ENCODE measurements around the gene IGSF3. TPM values are rescaled to one million over a fixed set of nuclear protein-coding genes. Genes with fewer than 3 reads are reported as not detected.
"Not testable (repeated sequence)": the region's sequence is repeated elsewhere in the genome, so short reads cannot be mapped to it uniquely, and the experiment has no call there.

IGSF3 gene
- polyA plus RNA-seq, 1 donor (not counting 4 experiments of a cell fraction or from before 2014, with no cell fraction given) = 47.4 TPM

- Histone ChIP-seq H2AFZ (ENCODE audit: control insufficient read depth, low read length) (no peak overlapping the region), H3K4me3 (ENCODE audit: control insufficient read depth in 2 of 3, extremely low read depth in 1 of 3, insufficient read depth in 2 of 3, low read depth in 1 of 3, low read length in 3 of 3) (no peak overlapping the region), H3K79me2 (ENCODE audit: control insufficient read depth, insufficient read depth, low read length) (no peaks in the 10 kb centered on the region), H4K20me1 (ENCODE audit: control insufficient read depth, extremely low read depth, insufficient read depth, low read length) (no peaks in the 10 kb centered on the region), H3K9me3 (ENCODE audit: control insufficient read depth, low read depth, low read length) (no peaks in the 10 kb centered on the region), H3K4me1 (ENCODE audit: control insufficient read depth, extremely low read depth, insufficient read depth, low read length) (no peaks in the 10 kb centered on the region), H3K9me1 (ENCODE audit: control insufficient read depth, extremely low read depth, insufficient read depth, low read length) (no peaks in the 10 kb centered on the region), H3K9ac (ENCODE audit: control insufficient read depth, extremely low read depth, insufficient read depth, low read length) (no peak overlapping the region), H3K4me2 (ENCODE audit: control insufficient read depth, extremely low read depth, insufficient read depth, low read depth, low read length) (no peak overlapping the region), H3K27ac (ENCODE audit: control insufficient read depth, insufficient read depth, low read length) (no peak overlapping the region), H3K36me3 (ENCODE audit: control insufficient read depth in 2 of 2, extremely low read depth in 1 of 2, insufficient read depth in 2 of 2, low read length in 2 of 2) (peaks cover 0 to 3% of the 10 kb centered on the region in 2 experiments), H3K27me3 (ENCODE audit: control insufficient read depth, extremely low read depth, insufficient read depth, low read length) (no peaks in the 10 kb centered on the region)
- TF ChIP-seq CTCF (optimal IDR thresholded peaks at IDR 0.05 in 1 of 3, IDR thresholded peaks at IDR 0.05 in 1 of 3, conservative IDR thresholded peaks at IDR 0.05 in 1 of 3; ENCODE audit: extremely low read depth in 1 of 3, insufficient read depth in 2 of 3, low read length in 3 of 3) (no peak), EZH2 (IDR thresholded peaks at IDR 0.05; ENCODE audit: low read length) (no peak)
- dilution Hi-C loops (cut with MboI; ENCODE audit: extremely low pct_ligation_motif_present, low sequenced_read_pairs) = no loop called here
- FAIRE-seq (no peak), DNase-seq (ENCODE audit: low read depth, low spot score) (no peak)
These were observed 62.2 kb downstream of the IGSF3 start for GRCh38 chr1:116605315-116605714.

DNA sequence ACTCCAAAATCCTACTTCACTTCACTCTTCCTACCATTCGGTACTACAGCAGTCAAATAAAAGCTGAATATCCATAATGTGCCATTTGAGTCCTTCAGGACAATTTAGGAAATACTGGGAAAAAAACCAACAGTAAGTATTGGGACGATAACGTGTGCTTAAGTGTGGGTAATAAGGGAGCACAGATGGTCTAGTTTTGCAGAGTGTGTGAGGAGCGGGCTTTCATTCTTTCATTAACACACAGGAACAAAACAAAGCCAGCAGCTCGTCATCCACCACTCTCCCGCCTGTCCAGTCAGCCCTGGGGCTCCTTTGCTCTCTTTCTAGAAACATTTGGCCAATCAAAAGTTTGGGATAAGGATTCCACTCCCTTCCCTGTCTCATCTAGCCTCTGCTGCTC lies 63.1 kb downstream of the IGSF3 start:
- H3K4me2 ChIP-seq (ENCODE audit: control insufficient read depth, extremely low read depth, insufficient read depth, low read depth, low read length); DNase-seq (ENCODE audit: low read depth, low spot score); H3K79me2 ChIP-seq (ENCODE audit: control insufficient read depth, insufficient read depth, low read length); H3K9ac ChIP-seq (ENCODE audit: control insufficient read depth, extremely low read depth, insufficient read depth, low read length); H3K4me3 ChIP-seq (ENCODE audit: control insufficient read depth in 2 of 3, extremely low read depth in 1 of 3, insufficient read depth in 2 of 3, low read depth in 1 of 3, low read length in 3 of 3); H2AFZ ChIP-seq (ENCODE audit: control insufficient read depth, low read length); H3K9me1 ChIP-seq (ENCODE audit: control insufficient read depth, extremely low read depth, insufficient read depth, low read length); dilution Hi-C loops (cut with MboI; ENCODE audit: extremely low pct_ligation_motif_present, low sequenced_read_pairs); H3K36me3 ChIP-seq (ENCODE audit: control insufficient read depth in 2 of 2, extremely low read depth in 1 of 2, insufficient read depth in 2 of 2, low read length in 2 of 2); H3K27ac ChIP-seq (ENCODE audit: control insufficient read depth, insufficient read depth, low read length); H4K20me1 ChIP-seq (ENCODE audit: control insufficient read depth, extremely low read depth, insufficient read depth, low read length); FAIRE-seq; H3K4me1 ChIP-seq (ENCODE audit: control insufficient read depth, extremely low read depth, insufficient read depth, low read length); H3K9me3 ChIP-seq (ENCODE audit: control insufficient read depth, low read depth, low read length); H3K27me3 ChIP-seq (ENCODE audit: control insufficient read depth, extremely low read depth, insufficient read depth, low read length): not testable (repeated sequence)

GRCh38 chr1:116603646-116604045 lies 63.9 kb downstream of the IGSF3 start:
- H3K9me3 ChIP-seq (ENCODE audit: control insufficient read depth, low read depth, low read length); H3K4me1 ChIP-seq (ENCODE audit: control insufficient read depth, extremely low read depth, insufficient read depth, low read length); FAIRE-seq; H3K79me2 ChIP-seq (ENCODE audit: control insufficient read depth, insufficient read depth, low read length); H3K9me1 ChIP-seq (ENCODE audit: control insufficient read depth, extremely low read depth, insufficient read depth, low read length); H3K9ac ChIP-seq (ENCODE audit: control insufficient read depth, extremely low read depth, insufficient read depth, low read length); H3K27ac ChIP-seq (ENCODE audit: control insufficient read depth, insufficient read depth, low read length); H3K27me3 ChIP-seq (ENCODE audit: control insufficient read depth, extremely low read depth, insufficient read depth, low read length); H3K4me3 ChIP-seq (ENCODE audit: control insufficient read depth in 2 of 3, extremely low read depth in 1 of 3, insufficient read depth in 2 of 3, low read depth in 1 of 3, low read length in 3 of 3); H4K20me1 ChIP-seq (ENCODE audit: control insufficient read depth, extremely low read depth, insufficient read depth, low read length); DNase-seq (ENCODE audit: low read depth, low spot score); H3K4me2 ChIP-seq (ENCODE audit: control insufficient read depth, extremely low read depth, insufficient read depth, low read depth, low read length); H2AFZ ChIP-seq (ENCODE audit: control insufficient read depth, low read length); H3K36me3 ChIP-seq (ENCODE audit: control insufficient read depth in 2 of 2, extremely low read depth in 1 of 2, insufficient read depth in 2 of 2, low read length in 2 of 2); dilution Hi-C loops (cut with MboI; ENCODE audit: extremely low pct_ligation_motif_present, low sequenced_read_pairs): not testable (repeated sequence)

- not testable (repeated sequence) for H3K36me3 ChIP-seq (ENCODE audit: control insufficient read depth in 2 of 2, extremely low read depth in 1 of 2, insufficient read depth in 2 of 2, low read length in 2 of 2); FAIRE-seq
These were observed 68.2 kb downstream of the IGSF3 start for GRCh38 chr1:116599369-116599768.

More at GRCh38 chr1:116599369-116599768, 68.2 kb downstream of the IGSF3 start:
- H3K9me3 ChIP-seq (ENCODE audit: control insufficient read depth, low read depth, low read length); H2AFZ ChIP-seq (ENCODE audit: control insufficient read depth, low read length); H3K4me1 ChIP-seq (ENCODE audit: control insufficient read depth, extremely low read depth, insufficient read depth, low read length); DNase-seq (ENCODE audit: low read depth, low spot score); H3K27me3 ChIP-seq (ENCODE audit: control insufficient read depth, extremely low read depth, insufficient read depth, low read length); H3K9ac ChIP-seq (ENCODE audit: control insufficient read depth, extremely low read depth, insufficient read depth, low read length); H3K79me2 ChIP-seq (ENCODE audit: control insufficient read depth, insufficient read depth, low read length); H3K4me2 ChIP-seq (ENCODE audit: control insufficient read depth, extremely low read depth, insufficient read depth, low read depth, low read length); H3K27ac ChIP-seq (ENCODE audit: control insufficient read depth, insufficient read depth, low read length); H4K20me1 ChIP-seq (ENCODE audit: control insufficient read depth, extremely low read depth, insufficient read depth, low read length); dilution Hi-C loops (cut with MboI; ENCODE audit: extremely low pct_ligation_motif_present, low sequenced_read_pairs); H3K4me3 ChIP-seq (ENCODE audit: control insufficient read depth in 2 of 3, extremely low read depth in 1 of 3, insufficient read depth in 2 of 3, low read depth in 1 of 3, low read length in 3 of 3); H3K9me1 ChIP-seq (ENCODE audit: control insufficient read depth, extremely low read depth, insufficient read depth, low read length): not testable (repeated sequence)

All from keratinocyte (primary cell).